ENCODE results near the gene SIGLEC8. TPM values are rescaled to one million over a fixed set of nuclear protein-coding genes. Genes with fewer than 3 reads are reported as not detected.

Gene SIGLEC8
- total and polyA plus RNA-seq, 2 of the 4 experiments (the other 2 are of a cell fraction), result not detected

- BruUV-seq (replicated peaks), result no TSS peak
- TF ChIP-seq BHLHE40 (IDR thresholded peaks at IDR 0.05; ENCODE audit: low read depth, low read length) (no peak), USF2 (IDR thresholded peaks at IDR 0.05; ENCODE audit: low read depth, low read length) (no peak), MAZ (IDR thresholded peaks at IDR 0.05; ENCODE audit: borderline replicate concordance, low read depth, low read length) (no peak), POLR2A (IDR thresholded peaks at IDR 0.05; ENCODE audit: low read depth, low read length) (no peak), RCOR1 (IDR thresholded peaks at IDR 0.05; ENCODE audit: insufficient replicate concordance, low read length) (no peak), FOS (IDR thresholded peaks at IDR 0.05; ENCODE audit: low read depth, low read length) (no peak), RFX5 (IDR thresholded peaks at IDR 0.05; ENCODE audit: low read depth, low read length) (no peak), CTCF (conservative IDR thresholded peaks at IDR 0.05; ENCODE audit: low read depth, low read length) (no peak), ELK1 (IDR thresholded peaks at IDR 0.05; ENCODE audit: borderline replicate concordance, low read depth, low read length) (no peak), CEBPB (IDR thresholded peaks at IDR 0.05; ENCODE audit: low read depth, low read length) (no peak), CHD1 (IDR thresholded peaks at IDR 0.05; ENCODE audit: low read depth, low read length) (no peak), SMC3 (IDR thresholded peaks at IDR 0.05; ENCODE audit: low read depth, low read length) (no peak), RAD21 (IDR thresholded peaks at IDR 0.05; ENCODE audit: low read length) (no peak), MAFK (IDR thresholded peaks at IDR 0.05; ENCODE audit: low read depth, low read length) (no peak), MXI1 (IDR thresholded peaks at IDR 0.05; ENCODE audit: borderline replicate concordance, low read depth, low read length) (no peak), NFE2L2 (IDR thresholded peaks at IDR 0.05; ENCODE audit: low read depth, low read length) (no peak)
- H2BK120ac ChIP-seq (ENCODE audit: low read depth, low read length), result no peak overlapping the region
- no peaks in the 10 kb centered on the region for H3K79me1 ChIP-seq (ENCODE audit: low read depth in 1 of 2, low read length in 2 of 2)
- dilution Hi-C loops (cut with HindIII; ENCODE audit: low sequenced_read_pairs, unreplicated experiment), result no loop called here
- H3K23ac ChIP-seq (ENCODE audit: low read depth, low read length), result no peak overlapping the region
- no peak overlapping the region for H2BK5ac ChIP-seq (ENCODE audit: low read depth, low read length, poor library complexity, severe bottlenecking)
- CTCF ChIA-PET, result no interaction called here
- H3K9me3 ChIP-seq (ENCODE audit: control insufficient read depth, insufficient read depth, low read length), result no peaks in the 10 kb centered on the region; the same call in 1 of the 2 replicates
- H3K4me1 ChIP-seq (ENCODE audit: control insufficient read depth, insufficient read depth, low read length), result no peaks in the 10 kb centered on the region
- no peaks in the 10 kb centered on the region for H4K20me1 ChIP-seq (ENCODE audit: insufficient read depth, low read length)
- H4K5ac ChIP-seq (ENCODE audit: low read depth, low read length), result no peak overlapping the region
- no peak for ATAC-seq (ENCODE audit: low read depth)
- no peak overlapping the region for H3K56ac ChIP-seq (ENCODE audit: extremely low read depth, insufficient read depth, low read length)
- H3K18ac ChIP-seq (ENCODE audit: low read depth, low read length), result no peak overlapping the region
- no peak overlapping the region for H4K8ac ChIP-seq (ENCODE audit: low read depth in 2 of 2, low read length in 2 of 2)
- in situ Hi-C loops (cut with MboI; ENCODE audit: low sequenced_read_pairs), result no loop called here
- H3K36me3 ChIP-seq (ENCODE audit: control insufficient read depth, insufficient read depth, low read length), result no peaks in the 10 kb centered on the region
- H3K14ac ChIP-seq (replicated peaks; ENCODE audit: low read depth, low read length), result no peak overlapping the region
- DNase-seq, result no peak
- no peak overlapping the region for H2AK9ac ChIP-seq (replicated peaks; ENCODE audit: low read depth, low read length, poor library complexity)
- H2AK5ac ChIP-seq (ENCODE audit: low read depth, low read length), result no peak overlapping the region
- no peak overlapping the region for H2AFZ ChIP-seq (replicated peaks; ENCODE audit: low read length, poor library complexity)
- no peak overlapping the region for H4K91ac ChIP-seq (ENCODE audit: insufficient read depth, low read depth, low read length)
- no peak overlapping the region for H3K4me3 ChIP-seq (ENCODE audit: insufficient read depth, low read depth, low read length)
- POLR2A ChIA-PET (ENCODE audit: unreplicated experiment), result no interaction called here
- no peak overlapping the region for H3K9ac ChIP-seq (ENCODE audit: low read depth, low read length)
- H3K4ac ChIP-seq (ENCODE audit: low read depth, low read length), result no peak overlapping the region
- no peak overlapping the region for H2BK15ac ChIP-seq (ENCODE audit: low read depth, low read length)
- H3K27ac ChIP-seq (ENCODE audit: insufficient read depth, low read length), result no peak overlapping the region
- H3K9me1 ChIP-seq (ENCODE audit: insufficient read depth, low read length), result no peaks in the 10 kb centered on the region
- H2BK20ac ChIP-seq (ENCODE audit: low read depth, low read length), result no peak overlapping the region
- H3K4me2 ChIP-seq (ENCODE audit: low read depth, low read length), result no peak overlapping the region
- 61% methylated on average over 8 of the region's 11 CpGs; no CpG with 5 or more reads in 1 of the 2 experiments for WGBS, 2 experiments (ENCODE audit: extremely low coverage in 2 of 2, insufficient read length in 1 of 2)
- no peaks in the 10 kb centered on the region for H3K27me3 ChIP-seq (ENCODE audit: control insufficient read depth, insufficient read depth, low read length)
- intact Hi-C loops (cut with micrococcal nuclease), result no loop called here
These were observed 772 bp downstream of the SIGLEC8 start for GRCh38 chr19:51457351-51458013.

Measured in IMR-90 (cell line).